Measurements from ENCODE around the gene SLC6A17. TPM values are rescaled to one million over a fixed set of nuclear protein-coding genes. Genes with fewer than 3 reads are reported as not detected.
A peak's percentile ranks its signal among the peaks of the same experiment; 100 is the strongest.

Gene SLC6A17
- total and polyA plus RNA-seq, 9 of the 15 experiments (the other 6 are each of a cell fraction or from before 2014, with no cell fraction given): not detected

- TF ChIP-seq PRDM10 (IDR thresholded peaks at IDR 0.05; ENCODE audit: partially characterized antibody) (peak; percentile 34), ZNF165 (CRISPR knock-in tag; IDR thresholded peaks at IDR 0.05; ENCODE audit: borderline replicate concordance) (no peak), SMC3 (conservative IDR thresholded peaks at IDR 0.05; ENCODE audit: insufficient read depth, low read depth, low read length) (no peak), MYC (IDR thresholded peaks at IDR 0.05; ENCODE audit: low read depth, low read length) (no peak), MYC (CRISPR knock-in tag; IDR thresholded peaks at IDR 0.05; ENCODE audit: borderline replicate concordance, low read depth) (no peak), SOX6 (IDR thresholded peaks at IDR 0.05) (peak; percentile 42; the same call in 1 of the 2 replicates), CCAR2 (IDR thresholded peaks at IDR 0.05; ENCODE audit: low read depth, low read length) (no peak), ZNF324 (CRISPR knock-in tag; IDR thresholded peaks at IDR 0.05) (no peak), PRMT5 (CRISPR knock-in tag; IDR thresholded peaks at IDR 0.05) (no peak), POLR3G (IDR thresholded peaks at IDR 0.05; ENCODE audit: extremely low read depth, insufficient read length, insufficient replicate concordance) (no peak), ZNF124 (CRISPR knock-in tag; IDR thresholded peaks at IDR 0.05) (no peak), RBM14 (IDR thresholded peaks at IDR 0.05; ENCODE audit: borderline replicate concordance, insufficient read depth, low read depth, low read length) (no peak), BMI1 (IDR thresholded peaks at IDR 0.05; ENCODE audit: low read length) (no peak), DEAF1 (CRISPR knock-in tag; IDR thresholded peaks at IDR 0.05) (peak; percentile 21; the same call in 1 of the 2 replicates), CREM (IDR thresholded peaks at IDR 0.05; ENCODE audit: low read depth) (peak; percentile 50), ZBTB8A (IDR thresholded peaks at IDR 0.05; ENCODE audit: partially characterized antibody) (no peak)
- TF ChIP-seq, protein P1, sequence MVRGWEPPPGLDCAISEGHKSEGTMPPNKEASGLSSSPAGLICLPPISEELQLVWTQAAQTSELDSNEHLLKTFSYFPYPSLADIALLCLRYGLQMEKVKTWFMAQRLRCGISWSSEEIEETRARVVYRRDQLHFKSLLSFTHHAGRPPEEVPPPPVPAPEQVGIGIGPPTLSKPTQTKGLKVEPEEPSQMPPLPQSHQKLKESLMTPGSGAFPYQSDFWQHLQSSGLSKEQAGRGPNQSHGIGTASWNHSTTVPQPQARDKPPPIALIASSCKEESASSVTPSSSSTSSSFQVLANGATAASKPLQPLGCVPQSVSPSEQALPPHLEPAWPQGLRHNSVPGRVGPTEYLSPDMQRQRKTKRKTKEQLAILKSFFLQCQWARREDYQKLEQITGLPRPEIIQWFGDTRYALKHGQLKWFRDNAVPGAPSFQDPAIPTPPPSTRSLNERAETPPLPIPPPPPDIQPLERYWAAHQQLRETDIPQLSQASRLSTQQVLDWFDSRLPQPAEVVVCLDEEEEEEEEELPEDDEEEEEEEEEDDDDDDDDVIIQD (CRISPR knock-in tag; IDR thresholded peaks at IDR 0.05): no peak
Measured at GRCh38 chr1:110235834-110236682, 85.8 kb downstream of the SLC6A17 start (continued).

All from K562 (cell line).